ENCODE results near the gene CLCN4.

- no peak for TF ChIP-seq POLR2A (IDR thresholded peaks at IDR 0.05; ENCODE audit: low read depth, low read length)
- no peak for TF ChIP-seq POLR2AphosphoS5 (IDR thresholded peaks at IDR 0.05; ENCODE audit: low read depth, low read length)
- TF ChIP-seq TAF1 (IDR thresholded peaks at IDR 0.05; ENCODE audit: low read depth, low read length) = no peak
- no peak for TF ChIP-seq POU2F2 (IDR thresholded peaks at IDR 0.05; ENCODE audit: low read depth, low read length)
Observed at GRCh38 chrX:10130354-10130753, 26.4 kb upstream of the CLCN4 start.
